WTC11 (cell line): ENCODE data around the gene GRAMD1B. TPM values are rescaled to one million over a fixed set of nuclear protein-coding genes. Genes with fewer than 3 reads are reported as not detected.

Experiments used
- ATAC-seq: fragments of 200-7000 bp; cut with Tn5 transposase; 2 replicates; pipeline ENCODE4 v1.10.0; 2021; ENCODE audit warnings: mild to moderate bottlenecking, moderate library complexity
- CTCF ChIA-PET: fragments of 300-600 bp; sonication (Branson Sonifier 250); formaldehyde crosslinking; loops from one replicate; lab custom pipeline; 2021; ENCODE audit warnings: antibody characterized with exemption; lab: Charles Lee
- POLR2A ChIA-PET: fragments of 350-600 bp; sonication (Branson Sonifier 250); formaldehyde crosslinking; loops from one replicate; lab custom pipeline; 2021; ENCODE audit warnings: antibody characterized with exemption; lab: Charles Lee
- DNase-seq: peaks from one replicate; pipeline ENCODE4 v3.0.0; 2021; ENCODE audit warnings: low spot score
- H3K27ac Mint-ChIP-seq: 2 replicates; pipeline ENCODE4 v1.8.0; 2021; ENCODE audit warnings: mixed read lengths
- H3K27me3 Mint-ChIP-seq: 2 replicates; pipeline ENCODE4 v1.8.0; 2021; ENCODE audit warnings: low read depth, mild to moderate bottlenecking, moderate library complexity, mixed read lengths
- H3K36me3 Mint-ChIP-seq: 2 replicates; pipeline ENCODE4 v1.8.0; 2021; ENCODE audit warnings: mixed read lengths
- H3K4me1 Mint-ChIP-seq: 2 replicates; pipeline ENCODE4 v1.8.0; 2022; ENCODE audit warnings: mixed read lengths
- H3K4me3 Mint-ChIP-seq: 2 replicates; pipeline ENCODE4 v1.8.0; 2021; ENCODE audit warnings: mild to moderate bottlenecking, moderate library complexity, mixed read lengths
- H3K9me3 Mint-ChIP-seq: 2 replicates; pipeline ENCODE4 v1.8.0; 2021; ENCODE audit warnings: mixed read lengths
- AR ChIP-seq: fragments of 250-450 bp; sonication (Bioruptor Pico); IDR thresholded peaks from 2 replicates; pipeline ENCODE4 v1.9.0; 2021; ENCODE audit warnings: mild to moderate bottlenecking
- ARID4B ChIP-seq: sonication (generic); formaldehyde crosslinking; IDR thresholded peaks from 2 replicates; pipeline ENCODE4 v1.8.0; 2023; ENCODE audit warnings: missing genetic modification reagents, mild to moderate bottlenecking, borderline replicate concordance
- ATF2 ChIP-seq: sonication (generic); formaldehyde crosslinking; IDR thresholded peaks from 2 replicates; pipeline ENCODE4 v1.8.1; 2022; ENCODE audit warnings: low read depth, missing genetic modification reagents, borderline replicate concordance
- CDX4 ChIP-seq: fragments of 250-450 bp; sonication (Bioruptor Pico); IDR thresholded peaks from 2 replicates; pipeline ENCODE4 v1.9.0; 2021; ENCODE audit warnings: moderate library complexity, mild to moderate bottlenecking, inconsistent platforms, borderline replicate concordance
- ERG ChIP-seq: fragments of 250-450 bp; sonication (Bioruptor Pico); IDR thresholded peaks from 2 replicates; pipeline ENCODE4 v1.8.0; 2021; ENCODE audit warnings: mild to moderate bottlenecking
- FOXP4 ChIP-seq: sonication (generic); formaldehyde crosslinking; IDR thresholded peaks from 2 replicates; pipeline ENCODE4 v1.8.0; 2022; ENCODE audit warnings: mild to moderate bottlenecking, missing genetic modification reagents
- GRHL2 ChIP-seq: fragments of 250-450 bp; sonication (Bioruptor Pico); IDR thresholded peaks from 2 replicates; pipeline ENCODE4 v1.8.0; 2022; ENCODE audit warnings: mild to moderate bottlenecking, moderate library complexity; ENCODE audit not compliant: insufficient replicate concordance, severe bottlenecking
- GTF2I ChIP-seq: fragments of 250-450 bp; sonication (Bioruptor Pico); conservative IDR thresholded peaks from 2 replicates; pipeline ENCODE4 v1.4.0; 2021; ENCODE audit warnings: mild to moderate bottlenecking
- HMGXB4 ChIP-seq: sonication (generic); formaldehyde crosslinking; IDR thresholded peaks from 2 replicates; pipeline ENCODE4 v1.8.1; 2023; ENCODE audit warnings: mild to moderate bottlenecking, moderate library complexity, missing genetic modification reagents
- MYBL2 ChIP-seq: sonication (generic); formaldehyde crosslinking; IDR thresholded peaks from 2 replicates; pipeline ENCODE4 v1.8.1; 2023; ENCODE audit warnings: mild to moderate bottlenecking, moderate library complexity, missing genetic modification reagents
- NR2C2 ChIP-seq: sonication (generic); formaldehyde crosslinking; IDR thresholded peaks from 2 replicates; pipeline ENCODE4 v1.8.0; 2022; ENCODE audit warnings: mild to moderate bottlenecking, missing genetic modification reagents
- SMAD4 ChIP-seq: sonication (generic); formaldehyde crosslinking; IDR thresholded peaks from 2 replicates; pipeline ENCODE4 v1.8.0; 2022; ENCODE audit warnings: mild to moderate bottlenecking, missing genetic modification reagents
- TEAD1 ChIP-seq: sonication (generic); formaldehyde crosslinking; IDR thresholded peaks from 2 replicates; pipeline ENCODE4 v1.8.0; 2022; ENCODE audit warnings: mild to moderate bottlenecking, missing genetic modification reagents
- ZNF423 ChIP-seq: fragments of 250-450 bp; sonication (Bioruptor Pico); IDR thresholded peaks from 2 replicates; pipeline ENCODE4 v2.1.2; 2022; ENCODE audit warnings: mild to moderate bottlenecking, moderate library complexity
- ZSCAN18 ChIP-seq: fragments of 250-450 bp; sonication (Bioruptor Pico); IDR thresholded peaks from 2 replicates; pipeline ENCODE4 v2.1.2; 2022; ENCODE audit warnings: mild to moderate bottlenecking, moderate library complexity
- total RNA-seq: library from RNA; stranded (reverse); gene quantifications from 3 replicates; pipeline ENCODE4 v1.2.3, GENCODE V29; 2021

The GRAMD1B gene
- total RNA-seq, 1 experiment from 2014 or later = 31.5 TPM

- TF ChIP-seq ZSCAN18 (CRISPR knock-in tag) (no peak), GRHL2 (no peak), HMGXB4 (CRISPR knock-in tag) (no peak), NR2C2 (CRISPR knock-in tag) (no peak)
Measured at GRCh38 chr11:123568367-123568870, 138.3 kb downstream of the GRAMD1B start (continued).

GRCh38 chr11:123569393-123569792 is 139.3 kb downstream of the GRAMD1B start:
- H3K4me3 Mint-ChIP-seq = no peak overlapping the region
- 0 out of 2 replicates have a peak overlapping the region, but pooled peaks have one; percentile 20 for H3K27ac Mint-ChIP-seq
- no peaks in the 10 kb centered on the region for H3K36me3 Mint-ChIP-seq
- ATAC-seq = peak; percentile 59
- no peaks in the 10 kb centered on the region for H3K9me3 Mint-ChIP-seq
- H3K27me3 Mint-ChIP-seq = no peaks in the 10 kb centered on the region
- no peak for DNase-seq
- ChIA-PET CTCF (interaction anchor here (1.6 to 5.4 kb wide), 3 partner anchors 7 to 15 kb away, joined by 10 to 33 read pairs (median 21); no protein-coding TSS in a partner anchor), POLR2A (no interaction called here)
- peaks cover 61% of the 10 kb centered on the region for H3K4me1 Mint-ChIP-seq
- TF ChIP-seq ARID4B (CRISPR knock-in tag) = no peak
- no peak for TF ChIP-seq ERG (CRISPR knock-in tag)
- TF ChIP-seq MYBL2 (CRISPR knock-in tag) = no peak
- TF ChIP-seq ZNF423 (CRISPR knock-in tag) = no peak
- no peak for TF ChIP-seq ATF2 (CRISPR knock-in tag)
- TF ChIP-seq FOXP4 (CRISPR knock-in tag) = no peak
- TF ChIP-seq CDX4 (CRISPR knock-in tag) = no peak
- no peak for TF ChIP-seq SMAD4 (CRISPR knock-in tag)
- TF ChIP-seq HMGXB4 (CRISPR knock-in tag) = no peak
- no peak for TF ChIP-seq GTF2I (CRISPR knock-in tag)
- no peak for TF ChIP-seq AR (CRISPR knock-in tag)
- TF ChIP-seq TEAD1 = no peak
